ENCODE measurements around the gene RETREG3. TPM values are rescaled to one million over a fixed set of nuclear protein-coding genes. Genes with fewer than 3 reads are reported as not detected.

The RETREG3 gene
- total and polyA plus RNA-seq, 2 experiments from 2014 or later, result 36.3 to 55.3 TPM

- H3K4me3 ChIP-seq, result no peak overlapping the region
- no peaks in the 10 kb centered on the region for H3K9me2 ChIP-seq (replicated peaks; ENCODE audit: insufficient read depth)
- TF ChIP-seq EZH2phosphoT487 (IDR thresholded peaks at IDR 0.05; ENCODE audit: low read depth, severe bottlenecking, unreplicated experiment), result no peak
- no peak for TF ChIP-seq CTCF (IDR thresholded peaks at IDR 0.05; ENCODE audit: poor library complexity)
- TF ChIP-seq EZH2 (IDR thresholded peaks at IDR 0.05; ENCODE audit: borderline replicate concordance), result no peak
- no peaks in the 10 kb centered on the region for H3K36me3 ChIP-seq (replicated peaks; ENCODE audit: insufficient read depth, low read depth)
- no peak for DNase-seq (ENCODE audit: low spot score)
- H3K27ac ChIP-seq, result no peak overlapping the region
- no peaks in the 10 kb centered on the region for H3K4me1 ChIP-seq (ENCODE audit: insufficient read depth)
- no peaks in the 10 kb centered on the region for H3K27me3 ChIP-seq
- no peak overlapping the region for H2AFZ ChIP-seq
- no peaks in the 10 kb centered on the region for H3K9me3 ChIP-seq (ENCODE audit: low read depth)
- no peak overlapping the region for H3K4me2 ChIP-seq
- no peaks in the 10 kb centered on the region for H3K79me2 ChIP-seq
- no peaks in the 10 kb centered on the region for H4K20me1 ChIP-seq (ENCODE audit: insufficient read depth, poor library complexity, severe bottlenecking)
- 91% methylated on average over 7 of the region's 7 CpGs for WGBS (ENCODE audit: low lambda C conversion rate, missing lambda C conversion rate)
Measured at GRCh38 chr17:42586514-42587230, 22.5 kb downstream of the RETREG3 start.

- Histone ChIP-seq H3K27ac (no peak overlapping the region), H3K4me3 (no peak overlapping the region), H3K27me3 (no peaks in the 10 kb centered on the region), H3K4me2 (no peak overlapping the region), H3K4me1 (ENCODE audit: insufficient read depth) (no peaks in the 10 kb centered on the region), H3K9me2 (replicated peaks; ENCODE audit: insufficient read depth) (no peaks in the 10 kb centered on the region), H3K79me2 (no peaks in the 10 kb centered on the region), H3K36me3 (replicated peaks; ENCODE audit: insufficient read depth, low read depth) (no peaks in the 10 kb centered on the region), H4K20me1 (ENCODE audit: insufficient read depth, poor library complexity, severe bottlenecking) (no peaks in the 10 kb centered on the region), H3K9me3 (ENCODE audit: low read depth) (no peaks in the 10 kb centered on the region), H2AFZ (no peak overlapping the region)
- 92% methylated on average over 1 of the region's 1 CpG for WGBS (ENCODE audit: low lambda C conversion rate, missing lambda C conversion rate)
- TF ChIP-seq EZH2phosphoT487 (IDR thresholded peaks at IDR 0.05; ENCODE audit: low read depth, severe bottlenecking, unreplicated experiment) (no peak), EZH2 (IDR thresholded peaks at IDR 0.05; ENCODE audit: borderline replicate concordance) (no peak), CTCF (IDR thresholded peaks at IDR 0.05; ENCODE audit: poor library complexity) (no peak)
- no peak for DNase-seq (ENCODE audit: low spot score)
Measured at GRCh38 chr17:42585353-42585752, 23.8 kb downstream of the RETREG3 start.

DNA sequence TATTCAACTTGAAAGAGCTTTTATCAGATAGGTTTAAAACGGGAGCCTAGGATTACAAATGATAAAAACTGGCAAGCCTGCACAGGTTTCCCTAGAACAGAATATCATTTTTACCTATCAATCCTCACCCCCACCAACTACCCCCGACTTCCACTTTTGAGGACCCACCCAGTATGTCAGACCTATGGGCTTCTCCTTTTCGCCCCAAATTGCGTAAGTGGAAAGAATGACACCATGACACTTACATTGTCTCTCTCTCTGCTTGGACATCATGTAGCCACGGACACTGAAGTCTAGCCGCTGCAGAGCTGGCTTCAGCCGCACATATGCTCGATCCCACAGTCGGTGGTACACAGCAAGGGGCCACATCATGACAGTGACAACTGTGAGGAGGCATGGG, 24.3 kb downstream of the RETREG3 start:
- no peaks in the 10 kb centered on the region for H3K36me3 ChIP-seq (replicated peaks; ENCODE audit: insufficient read depth, low read depth)
- no peak overlapping the region for H3K27ac ChIP-seq
- no peak overlapping the region for H3K4me3 ChIP-seq
- 96% methylated on average over 9 of the region's 9 CpGs for WGBS (ENCODE audit: low lambda C conversion rate, missing lambda C conversion rate)
- no peaks in the 10 kb centered on the region for H3K27me3 ChIP-seq
- H4K20me1 ChIP-seq (ENCODE audit: insufficient read depth, poor library complexity, severe bottlenecking), result no peaks in the 10 kb centered on the region
- TF ChIP-seq CTCF (IDR thresholded peaks at IDR 0.05; ENCODE audit: poor library complexity) (no peak), EZH2phosphoT487 (IDR thresholded peaks at IDR 0.05; ENCODE audit: low read depth, severe bottlenecking, unreplicated experiment) (no peak), EZH2 (IDR thresholded peaks at IDR 0.05; ENCODE audit: borderline replicate concordance) (no peak)
- no peak overlapping the region for H3K4me2 ChIP-seq
- no peaks in the 10 kb centered on the region for H3K4me1 ChIP-seq (ENCODE audit: insufficient read depth)
- no peaks in the 10 kb centered on the region for H3K9me2 ChIP-seq (replicated peaks; ENCODE audit: insufficient read depth)
- H3K9me3 ChIP-seq (ENCODE audit: low read depth), result no peaks in the 10 kb centered on the region
- H3K79me2 ChIP-seq, result no peaks in the 10 kb centered on the region
- DNase-seq (ENCODE audit: low spot score), result no peak
- no peak overlapping the region for H2AFZ ChIP-seq

Measured in hepatocyte (in vitro differentiated cells).